ENCODE data around the gene TNN.

Gene TNN

GRCh38 chr1:175178456-175178855, 110.8 kb downstream of the TNN start:
- TF ChIP-seq, protein P1, sequence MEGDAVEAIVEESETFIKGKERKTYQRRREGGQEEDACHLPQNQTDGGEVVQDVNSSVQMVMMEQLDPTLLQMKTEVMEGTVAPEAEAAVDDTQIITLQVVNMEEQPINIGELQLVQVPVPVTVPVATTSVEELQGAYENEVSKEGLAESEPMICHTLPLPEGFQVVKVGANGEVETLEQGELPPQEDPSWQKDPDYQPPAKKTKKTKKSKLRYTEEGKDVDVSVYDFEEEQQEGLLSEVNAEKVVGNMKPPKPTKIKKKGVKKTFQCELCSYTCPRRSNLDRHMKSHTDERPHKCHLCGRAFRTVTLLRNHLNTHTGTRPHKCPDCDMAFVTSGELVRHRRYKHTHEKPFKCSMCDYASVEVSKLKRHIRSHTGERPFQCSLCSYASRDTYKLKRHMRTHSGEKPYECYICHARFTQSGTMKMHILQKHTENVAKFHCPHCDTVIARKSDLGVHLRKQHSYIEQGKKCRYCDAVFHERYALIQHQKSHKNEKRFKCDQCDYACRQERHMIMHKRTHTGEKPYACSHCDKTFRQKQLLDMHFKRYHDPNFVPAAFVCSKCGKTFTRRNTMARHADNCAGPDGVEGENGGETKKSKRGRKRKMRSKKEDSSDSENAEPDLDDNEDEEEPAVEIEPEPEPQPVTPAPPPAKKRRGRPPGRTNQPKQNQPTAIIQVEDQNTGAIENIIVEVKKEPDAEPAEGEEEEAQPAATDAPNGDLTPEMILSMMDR (conservative IDR thresholded peaks at IDR 0.05): no peak
- no peak overlapping the region for H3K27ac ChIP-seq

GRCh38 chr1:175179837-175180590, 112.4 kb downstream of the TNN start:
- H3K27ac ChIP-seq: no peak overlapping the region
- TF ChIP-seq, protein P1 (conservative IDR thresholded peaks at IDR 0.05): no peak

DNA sequence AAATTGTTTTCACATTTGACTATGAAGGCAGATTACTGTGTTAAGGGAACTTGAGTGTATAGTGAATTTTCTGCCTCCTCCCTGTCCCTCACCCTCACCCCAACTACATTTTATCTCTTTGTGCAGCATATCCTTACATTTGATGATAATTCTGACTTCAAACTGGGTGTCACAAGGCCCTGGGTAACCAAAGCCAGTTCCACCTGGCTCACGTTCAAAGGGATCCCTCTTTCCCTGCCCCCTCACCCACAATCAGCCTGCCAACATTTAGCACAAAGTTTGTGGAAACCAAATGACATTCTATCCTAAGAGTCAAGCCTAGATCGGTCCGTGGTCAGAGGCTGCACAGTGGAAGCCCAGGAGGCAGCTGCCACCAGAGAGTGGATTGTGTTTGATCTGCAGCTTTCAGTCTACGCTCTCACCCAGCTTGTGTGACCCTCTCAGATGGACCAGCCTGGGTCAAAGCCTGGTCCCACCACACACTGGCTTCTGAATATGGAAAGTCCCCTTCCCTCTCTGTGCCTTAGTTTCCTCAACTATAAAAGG, 114.6 kb downstream of the TNN start:
- H3K27ac ChIP-seq: no peak overlapping the region
- TF ChIP-seq, protein P1 (conservative IDR thresholded peaks at IDR 0.05): no peak

GRCh38 chr1:175183586-175183985, 116.0 kb downstream of the TNN start:
- TF ChIP-seq, protein P1 (conservative IDR thresholded peaks at IDR 0.05): no peak
- H3K27ac ChIP-seq: no peak overlapping the region

DNA sequence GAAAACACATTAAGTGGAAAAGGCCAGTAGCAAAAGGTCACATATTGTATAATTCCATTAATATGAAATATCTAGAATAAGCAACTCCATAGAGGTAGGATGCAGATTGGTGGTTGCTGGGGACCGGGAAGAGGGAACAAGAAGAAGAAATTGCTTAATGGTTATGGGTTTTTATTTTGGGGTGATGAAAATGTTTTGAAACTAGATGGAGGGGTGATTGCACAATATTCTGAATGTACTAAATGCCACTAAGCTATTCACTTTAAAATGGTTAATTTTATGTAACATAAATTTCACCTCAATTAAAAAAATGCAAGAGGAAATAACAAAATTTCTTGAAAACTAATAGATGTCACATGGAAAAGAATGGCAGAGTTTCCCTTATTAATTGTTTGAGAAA, 118.3 kb downstream of the TNN start:
- TF ChIP-seq, protein P1 (conservative IDR thresholded peaks at IDR 0.05): no peak
- H3K27ac ChIP-seq: no peak overlapping the region

DNA sequence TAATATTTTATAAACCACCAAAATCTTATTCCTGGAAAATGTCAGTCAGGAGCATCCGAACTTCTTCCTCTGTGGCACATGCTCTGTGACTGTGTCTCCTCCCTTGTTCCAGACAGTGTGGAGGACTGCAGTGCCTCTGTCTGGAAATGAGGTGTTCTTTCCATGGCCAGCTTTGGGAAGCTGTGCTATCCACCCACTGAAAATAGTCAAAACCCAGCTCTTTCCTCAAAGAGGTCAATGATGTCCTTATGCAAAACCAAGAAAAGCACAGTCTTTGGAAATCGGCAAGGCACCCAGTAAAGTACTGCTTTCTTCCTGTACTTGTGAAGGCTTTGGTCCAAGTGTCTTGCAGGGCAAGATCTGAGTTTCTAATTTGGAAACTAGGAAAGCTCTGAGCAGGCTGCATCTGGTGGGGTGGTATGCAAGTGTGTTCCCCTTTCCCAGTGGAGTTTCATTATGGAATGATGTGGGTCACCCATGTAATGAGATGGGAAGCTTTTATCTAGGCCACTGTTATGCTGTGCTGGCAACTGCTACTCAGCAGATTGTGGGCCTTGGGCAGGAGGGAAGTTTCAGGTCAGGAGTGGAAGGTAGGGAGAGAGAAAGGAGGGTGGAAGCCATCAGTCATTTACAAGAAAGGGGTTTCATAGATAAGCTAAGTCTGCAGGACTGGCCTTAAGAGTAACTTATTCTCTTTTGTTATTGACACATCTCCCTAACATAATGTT, 119.0 kb downstream of the TNN start:
- no peak overlapping the region for H3K27ac ChIP-seq
- TF ChIP-seq, protein P1 (conservative IDR thresholded peaks at IDR 0.05): no peak

DNA sequence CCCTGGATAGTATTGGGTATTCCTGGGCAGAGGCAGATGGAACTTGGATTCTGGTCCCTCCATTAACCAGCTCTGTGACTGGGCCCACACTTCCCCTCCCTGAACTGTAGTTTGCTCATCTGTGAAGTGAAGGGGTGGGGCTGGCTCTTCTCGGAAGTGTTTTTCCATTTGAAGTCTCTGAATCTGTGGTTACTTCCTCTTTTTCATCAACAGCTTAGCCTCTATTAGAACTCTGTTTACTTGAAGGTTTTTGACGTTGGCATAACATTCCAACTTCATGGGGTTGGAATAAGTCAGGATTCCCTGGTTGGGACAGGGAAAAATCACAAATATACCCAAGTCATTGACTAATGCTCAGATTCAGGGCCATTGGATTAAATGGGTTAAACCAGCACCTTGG, 121.3 kb downstream of the TNN start:
- H3K27ac ChIP-seq: no peak overlapping the region

More for the DNA sequence above, 121.3 kb downstream of the TNN start:
- TF ChIP-seq, protein P1 (conservative IDR thresholded peaks at IDR 0.05): no peak

All from VCaP (cell line).